ENCODE data around the gene ARHGAP4.

The ARHGAP4 gene

DNA sequence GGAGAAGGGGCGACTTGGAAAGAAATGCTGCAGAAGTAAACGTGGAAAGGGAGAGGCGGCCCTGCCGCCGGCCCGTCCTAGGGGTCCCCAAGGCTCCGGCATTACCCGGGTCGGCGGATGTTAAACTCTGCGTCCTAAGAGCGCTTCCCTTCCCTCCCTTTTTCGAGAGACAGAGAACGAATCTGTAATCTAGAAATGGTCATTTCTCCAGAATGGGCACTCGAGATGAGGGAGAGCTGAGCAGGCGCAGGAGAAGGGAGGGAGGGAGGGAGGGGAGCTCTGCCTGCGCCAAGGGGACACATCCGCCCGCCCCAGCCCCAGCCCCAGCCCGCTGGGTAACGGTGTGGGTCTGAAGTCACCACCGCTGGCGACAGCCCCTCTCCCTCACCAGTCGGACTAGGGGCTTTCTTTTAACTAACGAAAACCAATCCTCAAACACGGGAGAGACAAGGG lies 43.9 kb upstream of the ARHGAP4 start:
- Histone ChIP-seq H3K36me3 (ENCODE audit: insufficient read depth, low read length) (peaks cover 15% of the 10 kb centered on the region; the same call in 1 of the 2 replicates), H3K4me3 (ENCODE audit: low read length) (peak overlapping the region; percentile 100), H3K9me3 (ENCODE audit: insufficient read depth, low read depth, low read length) (no peaks in the 10 kb centered on the region), H3K27me3 (ENCODE audit: insufficient read depth, low read length) (no peaks in the 10 kb centered on the region), H3K27ac (ENCODE audit: low read depth, low read length) (no peak overlapping the region), H3K9ac (ENCODE audit: low read depth, low read length) (no peak overlapping the region), H3K4me1 (ENCODE audit: insufficient read depth, low read length) (0 out of 2 replicates have a peak, but pooled peaks cover 12% of the 10 kb centered on the region)
- 1% methylated on average over 13 of the region's 26 CpGs for WGBS

DNA sequence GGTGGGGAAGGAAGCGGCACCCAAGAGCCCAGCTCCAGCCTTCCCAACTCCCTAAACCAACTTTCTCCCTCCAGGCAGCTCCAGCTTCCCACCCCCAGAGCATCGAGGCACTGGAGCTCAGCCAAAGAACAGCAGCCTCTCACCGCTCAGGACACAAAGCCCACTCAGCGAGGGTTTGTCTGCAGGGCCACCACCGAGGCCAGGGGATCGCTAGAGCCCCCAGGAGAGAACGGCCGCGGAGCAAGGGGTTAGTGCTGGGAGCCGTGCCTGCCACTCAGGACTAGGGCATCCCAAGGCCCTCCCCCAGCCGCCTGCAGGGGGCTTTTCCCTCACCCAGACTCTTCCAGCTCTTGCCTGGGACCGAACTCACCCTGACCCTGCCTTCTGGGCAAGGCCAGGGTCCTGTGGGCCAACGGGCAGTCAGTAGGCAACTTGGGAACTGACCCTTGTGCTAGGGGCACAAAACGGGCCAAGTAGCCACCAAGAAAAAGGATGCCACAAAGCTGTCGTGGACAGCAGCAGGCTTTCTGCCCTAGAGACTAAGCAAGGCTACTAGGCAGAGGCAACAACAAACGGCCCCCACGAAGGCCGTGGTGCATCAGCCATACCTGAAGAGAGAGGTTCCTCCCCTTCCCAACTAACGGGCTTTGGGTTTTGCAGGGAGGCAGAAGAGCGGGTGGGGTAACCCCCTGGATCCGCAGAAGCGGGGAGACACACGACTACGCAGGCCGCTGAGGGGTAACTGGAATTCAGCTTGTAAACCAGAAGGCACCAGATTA lies 43.2 kb upstream of the ARHGAP4 start:
- H3K36me3 ChIP-seq (ENCODE audit: insufficient read depth, low read length) = peaks cover 19% of the 10 kb centered on the region; the same call in 1 of the 2 replicates
- no peaks in the 10 kb centered on the region for H3K9me3 ChIP-seq (ENCODE audit: insufficient read depth, low read depth, low read length)
- 5% methylated on average over 23 of the region's 25 CpGs for WGBS

GRCh38 chrX:153968754-153969124 lies 42.7 kb upstream of the ARHGAP4 start:
- Histone ChIP-seq H3K4me3 (ENCODE audit: low read length) (peak overlapping the region; percentile 100), H3K4me1 (ENCODE audit: insufficient read depth, low read length) (0 out of 2 replicates have a peak, but pooled peaks cover 12% of the 10 kb centered on the region), H3K27me3 (ENCODE audit: insufficient read depth, low read length) (no peaks in the 10 kb centered on the region), H3K36me3 (ENCODE audit: insufficient read depth, low read length) (peaks cover 25% of the 10 kb centered on the region), H3K27ac (ENCODE audit: low read depth, low read length) (no peak overlapping the region), H3K9me3 (ENCODE audit: insufficient read depth, low read depth, low read length) (no peaks in the 10 kb centered on the region), H3K9ac (ENCODE audit: low read depth, low read length) (peak overlapping the region; percentile 26; the same call in 1 of the 2 replicates)
- WGBS = 20% methylated on average over 7 of the region's 12 CpGs

More for the DNA sequence above, 43.2 kb upstream of the ARHGAP4 start:
- H3K4me3 ChIP-seq (ENCODE audit: low read length) = peak overlapping the region; percentile 100
- H3K27ac ChIP-seq (ENCODE audit: low read depth, low read length) = no peak overlapping the region; the same call in 1 of the 2 replicates
- H3K27me3 ChIP-seq (ENCODE audit: insufficient read depth, low read length) = no peaks in the 10 kb centered on the region
- H3K4me1 ChIP-seq (ENCODE audit: insufficient read depth, low read length) = 0 out of 2 replicates have a peak, but pooled peaks cover 12% of the 10 kb centered on the region
- H3K9ac ChIP-seq (ENCODE audit: low read depth, low read length) = peak overlapping the region; percentile 26; the same call in 1 of the 2 replicates

- Histone ChIP-seq H3K9ac (ENCODE audit: low read depth, low read length) (0 out of 2 replicates have a peak overlapping the region, but pooled peaks have one; percentile 14), H3K27me3 (ENCODE audit: insufficient read depth, low read length) (no peaks in the 10 kb centered on the region), H3K27ac (ENCODE audit: low read depth, low read length) (no peak overlapping the region), H3K4me1 (ENCODE audit: insufficient read depth, low read length) (0 out of 2 replicates have a peak, but pooled peaks cover 12% of the 10 kb centered on the region), H3K36me3 (ENCODE audit: insufficient read depth, low read length) (peaks cover 30% of the 10 kb centered on the region), H3K9me3 (ENCODE audit: insufficient read depth, low read depth, low read length) (no peaks in the 10 kb centered on the region), H3K4me3 (ENCODE audit: low read length) (peak overlapping the region; percentile 100)
- WGBS = 43% methylated on average over 9 of the region's 9 CpGs
Measured at GRCh38 chrX:153968255-153968654, 42.2 kb upstream of the ARHGAP4 start.

DNA sequence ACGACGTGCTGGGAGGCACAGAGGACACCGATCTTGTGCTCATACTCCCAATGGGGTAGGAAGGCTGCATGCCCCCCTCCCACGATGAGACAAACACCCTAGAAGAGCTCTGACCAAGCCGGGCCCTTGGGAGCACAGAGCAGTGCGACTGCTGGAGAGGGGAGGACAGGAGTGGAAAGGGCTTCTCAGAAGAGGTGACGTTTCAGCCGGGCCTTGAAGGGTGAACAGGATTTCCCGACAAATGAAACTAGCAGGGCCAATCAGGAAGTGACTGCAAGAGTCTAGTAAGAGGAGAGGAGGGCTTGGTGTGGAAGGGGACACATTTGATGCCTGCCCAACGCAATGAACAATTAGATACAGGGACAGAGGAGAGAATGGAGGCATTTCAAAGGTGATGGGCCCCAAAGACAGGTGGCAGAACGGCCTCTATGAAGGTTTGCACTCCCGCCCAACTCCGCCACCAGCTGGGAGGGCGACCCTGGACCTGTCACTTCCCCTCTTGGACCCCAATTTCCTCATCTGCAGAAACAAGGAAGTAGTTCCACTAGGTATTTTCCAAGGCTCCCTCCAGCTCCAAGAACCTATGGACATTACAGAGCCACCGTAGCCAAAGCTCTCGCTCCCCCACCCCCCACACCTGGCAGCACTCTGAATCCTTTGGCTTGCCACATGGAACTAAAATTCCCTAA lies 41.6 kb upstream of the ARHGAP4 start:
- Histone ChIP-seq H3K27me3 (ENCODE audit: insufficient read depth, low read length) (no peaks in the 10 kb centered on the region), H3K9me3 (ENCODE audit: insufficient read depth, low read depth, low read length) (no peaks in the 10 kb centered on the region), H3K4me1 (ENCODE audit: insufficient read depth, low read length) (0 out of 2 replicates have a peak, but pooled peaks cover 12% of the 10 kb centered on the region), H3K27ac (ENCODE audit: low read depth, low read length) (no peak overlapping the region), H3K4me3 (ENCODE audit: low read length) (peak overlapping the region; percentile 100; the same call in 1 of the 2 replicates), H3K36me3 (ENCODE audit: insufficient read depth, low read length) (peaks cover 35% of the 10 kb centered on the region), H3K9ac (ENCODE audit: low read depth, low read length) (no peak overlapping the region)
- 79% methylated on average over 16 of the region's 16 CpGs for WGBS

DNA sequence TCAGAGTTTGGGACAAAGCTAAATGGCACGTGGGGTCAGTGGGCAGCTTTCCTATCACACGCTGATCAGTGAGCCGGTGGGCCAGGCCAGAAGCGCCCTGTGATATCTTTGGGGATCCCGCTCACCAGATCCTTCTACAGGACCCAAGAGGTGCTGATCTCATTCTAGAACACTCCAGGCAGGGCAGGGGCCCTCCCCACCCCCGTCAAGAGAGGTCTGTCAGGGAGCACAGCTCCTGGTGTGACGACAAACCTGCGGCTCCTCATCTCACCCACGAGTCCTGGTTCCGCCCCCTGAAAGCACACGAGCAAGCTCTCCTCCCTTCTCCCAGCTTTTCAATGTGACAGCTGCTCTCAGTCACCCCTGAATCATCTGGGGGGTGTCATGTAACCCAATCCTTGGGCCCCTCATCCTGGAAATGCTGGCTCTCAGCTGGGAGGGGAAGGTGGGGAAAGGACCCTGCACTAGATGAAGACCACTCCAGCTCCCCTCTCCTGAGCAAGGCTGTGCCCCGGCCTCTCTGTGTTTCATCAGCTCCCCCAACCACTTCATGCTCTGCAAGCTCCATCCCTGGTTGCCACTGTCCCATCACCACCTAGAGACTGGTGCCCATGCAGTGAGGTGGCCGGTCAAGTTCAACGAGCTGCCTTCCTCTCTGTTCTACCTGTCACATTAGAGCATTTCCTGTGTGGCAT lies 40.9 kb upstream of the ARHGAP4 start:
- 0 out of 2 replicates have a peak, but pooled peaks cover 12% of the 10 kb centered on the region for H3K4me1 ChIP-seq (ENCODE audit: insufficient read depth, low read length)
- no peak overlapping the region for H3K27ac ChIP-seq (ENCODE audit: low read depth, low read length)
- no peak overlapping the region for H3K9ac ChIP-seq (ENCODE audit: low read depth, low read length)
- 79% methylated on average over 14 of the region's 14 CpGs for WGBS
- no peaks in the 10 kb centered on the region for H3K9me3 ChIP-seq (ENCODE audit: insufficient read depth, low read depth, low read length)
- H3K27me3 ChIP-seq (ENCODE audit: insufficient read depth, low read length) = no peaks in the 10 kb centered on the region
- no peak overlapping the region for H3K4me3 ChIP-seq (ENCODE audit: low read length)
- peaks cover 42% of the 10 kb centered on the region for H3K36me3 ChIP-seq (ENCODE audit: insufficient read depth, low read length)

DNA sequence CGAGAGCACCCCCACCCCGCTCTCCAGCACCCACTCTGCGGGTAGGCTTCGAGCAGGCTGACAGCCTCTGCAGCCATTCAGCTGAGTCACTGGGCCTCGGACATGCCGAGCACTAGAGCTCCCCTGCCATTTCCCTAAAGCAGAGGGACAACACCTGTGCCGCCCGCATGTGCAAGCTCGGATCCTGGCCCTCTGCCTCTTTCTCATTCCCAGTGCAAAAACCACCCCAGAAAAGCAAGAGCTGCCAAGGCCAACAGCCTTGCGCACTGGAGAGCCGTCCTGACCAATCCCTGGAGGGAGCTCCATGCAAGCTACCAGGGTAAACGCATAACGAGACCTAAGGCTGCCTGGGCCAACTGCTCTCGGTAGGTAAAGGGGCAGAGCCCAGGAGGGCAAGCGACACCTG lies 40.2 kb upstream of the ARHGAP4 start:
- H3K27me3 ChIP-seq (ENCODE audit: insufficient read depth, low read length) = no peaks in the 10 kb centered on the region
- no peak overlapping the region for H3K27ac ChIP-seq (ENCODE audit: low read depth, low read length)
- 87% methylated on average over 15 of the region's 15 CpGs for WGBS
- H3K36me3 ChIP-seq (ENCODE audit: insufficient read depth, low read length) = peaks cover 49% of the 10 kb centered on the region
- H3K9ac ChIP-seq (ENCODE audit: low read depth, low read length) = no peak overlapping the region
- 0 out of 2 replicates have a peak, but pooled peaks cover 12% of the 10 kb centered on the region for H3K4me1 ChIP-seq (ENCODE audit: insufficient read depth, low read length)
- no peak overlapping the region for H3K4me3 ChIP-seq (ENCODE audit: low read length)
- H3K9me3 ChIP-seq (ENCODE audit: insufficient read depth, low read depth, low read length) = no peaks in the 10 kb centered on the region

- Histone ChIP-seq H3K9me3 (ENCODE audit: insufficient read depth, low read depth, low read length) (no peaks in the 10 kb centered on the region), H3K27ac (ENCODE audit: low read depth, low read length) (no peak overlapping the region), H3K36me3 (ENCODE audit: insufficient read depth, low read length) (peaks cover 58% of the 10 kb centered on the region), H3K9ac (ENCODE audit: low read depth, low read length) (no peak overlapping the region), H3K4me1 (ENCODE audit: insufficient read depth, low read length) (0 out of 2 replicates have a peak, but pooled peaks cover 12% of the 10 kb centered on the region), H3K27me3 (ENCODE audit: insufficient read depth, low read length) (no peaks in the 10 kb centered on the region), H3K4me3 (ENCODE audit: low read length) (no peak overlapping the region)
- WGBS = 91% methylated on average over 5 of the region's 5 CpGs
Measured at GRCh38 chrX:153965406-153965805, 39.3 kb upstream of the ARHGAP4 start.

DNA sequence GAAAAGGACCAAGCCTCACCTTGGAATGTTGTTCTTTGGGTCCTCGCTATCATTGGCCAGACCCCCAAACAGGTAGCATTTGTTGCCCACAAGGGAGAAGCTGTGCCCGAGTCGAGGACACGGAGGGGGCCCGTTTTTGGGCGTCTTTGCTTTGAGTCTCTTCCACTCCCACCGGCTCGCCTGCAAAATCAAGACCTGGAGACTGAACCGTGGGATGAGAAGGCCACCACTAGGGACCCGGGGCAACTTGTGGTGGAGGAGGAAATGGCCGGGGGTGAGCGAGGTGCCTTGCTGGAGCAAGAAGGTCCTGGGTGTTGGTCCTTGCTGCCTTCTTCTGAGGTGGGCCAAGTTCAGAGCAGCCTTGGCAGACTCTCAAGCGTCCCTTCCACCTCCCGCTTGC lies 38.0 kb upstream of the ARHGAP4 start:
- Histone ChIP-seq H3K27ac (ENCODE audit: low read depth, low read length) (no peak overlapping the region), H3K9ac (ENCODE audit: low read depth, low read length) (no peak overlapping the region), H3K27me3 (ENCODE audit: insufficient read depth, low read length) (no peaks in the 10 kb centered on the region), H3K4me3 (ENCODE audit: low read length) (no peak overlapping the region), H3K4me1 (ENCODE audit: insufficient read depth, low read length) (0 out of 2 replicates have a peak, but pooled peaks cover 12% of the 10 kb centered on the region), H3K36me3 (ENCODE audit: insufficient read depth, low read length) (peaks cover 69% of the 10 kb centered on the region), H3K9me3 (ENCODE audit: insufficient read depth, low read depth, low read length) (no peaks in the 10 kb centered on the region)
- WGBS = 95% methylated on average over 14 of the region's 14 CpGs

DNA sequence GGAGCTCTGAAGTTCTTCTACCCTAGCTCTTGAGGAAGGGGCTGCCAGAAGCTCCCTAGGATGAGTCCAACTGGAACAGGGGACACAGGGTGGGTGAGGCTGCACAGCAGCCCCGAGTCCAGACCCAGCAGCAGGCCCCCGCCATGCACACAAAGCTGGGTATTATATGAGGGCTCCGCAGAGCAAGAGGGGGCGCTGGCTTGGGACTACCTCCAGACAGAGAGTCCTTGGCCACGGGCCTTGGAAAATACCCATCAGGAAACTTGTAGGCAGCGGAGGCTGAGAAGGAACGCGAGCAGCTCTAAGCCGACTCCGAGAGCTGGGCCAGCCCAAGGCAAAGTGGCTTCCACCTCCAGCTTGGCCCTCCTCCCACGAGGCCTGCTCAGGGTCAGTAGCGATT lies 37.5 kb upstream of the ARHGAP4 start:
- H3K36me3 ChIP-seq (ENCODE audit: insufficient read depth, low read length) = peaks cover 73% of the 10 kb centered on the region
- 95% methylated on average over 12 of the region's 12 CpGs for WGBS
- H3K4me3 ChIP-seq (ENCODE audit: low read length) = no peak overlapping the region
- no peaks in the 10 kb centered on the region for H3K9me3 ChIP-seq (ENCODE audit: insufficient read depth, low read depth, low read length)
- no peaks in the 10 kb centered on the region for H3K27me3 ChIP-seq (ENCODE audit: insufficient read depth, low read length)
- H3K4me1 ChIP-seq (ENCODE audit: insufficient read depth, low read length) = 0 out of 2 replicates have a peak, but pooled peaks cover 12% of the 10 kb centered on the region
- no peak overlapping the region for H3K27ac ChIP-seq (ENCODE audit: low read depth, low read length)
- no peak overlapping the region for H3K9ac ChIP-seq (ENCODE audit: low read depth, low read length)
